Stimulated activated CD4-positive, alpha-beta T cell treated with anti-CD3 and anti-CD28 coated beads, Interleukin-15, amount 100 ng/mL, for 24 hours (primary cell): ENCODE data around the gene CXCR3.
"Not testable (repeated sequence)": the region's sequence is repeated elsewhere in the genome, so short reads cannot be mapped to it uniquely, and the experiment has no call there.

Source experiments
- DNase-seq: peaks from one replicate; pipeline ENCODE4 v3.0.0-alpha.2; 2020

The CXCR3 gene

DNA sequence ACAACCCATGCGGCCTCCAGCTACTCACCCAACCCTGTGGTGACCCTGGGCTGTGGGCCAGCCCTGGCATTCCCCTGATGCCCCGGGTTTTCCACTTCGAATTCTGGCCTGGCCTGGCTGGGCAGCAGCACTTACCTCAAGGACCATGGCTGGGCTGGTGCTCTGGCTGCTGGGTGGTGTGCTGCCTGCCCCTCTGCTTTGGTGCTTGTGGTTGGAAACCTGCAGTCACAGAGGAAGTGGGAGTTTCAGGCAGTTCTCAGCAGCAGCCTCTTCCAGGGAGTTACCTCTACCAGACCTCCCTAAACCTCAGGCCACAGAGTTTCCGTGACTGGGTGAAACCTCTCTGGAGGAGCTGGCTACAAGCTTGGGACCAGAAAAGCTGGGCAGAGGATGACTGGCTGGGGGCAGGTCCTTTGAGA lies at the start of gene CXCR3:
Gene CXCR3, minus strand, starts transcription at position 209 of the 419 bp plus-strand sequence. Its CDS starts 62 bp downstream, at position 147.
- peak; percentile 84 for DNase-seq

GRCh38 chrX:71667328-71668247 lies 49.3 kb upstream of the CXCR3 start, which contains the start of gene LOC101059915:
Gene LOC101059915, plus strand, starts transcription at chrX:71667546.
- DNase-seq = no peak

GRCh38 chrX:71666240-71667223 lies 48.2 kb upstream of the CXCR3 start:
- DNase-seq = no peak

- DNase-seq = no peak
These were observed 47.4 kb upstream of the CXCR3 start for GRCh38 chrX:71665747-71666146.

GRCh38 chrX:71664889-71665491 lies 46.7 kb upstream of the CXCR3 start:
- no peak for DNase-seq

DNA sequence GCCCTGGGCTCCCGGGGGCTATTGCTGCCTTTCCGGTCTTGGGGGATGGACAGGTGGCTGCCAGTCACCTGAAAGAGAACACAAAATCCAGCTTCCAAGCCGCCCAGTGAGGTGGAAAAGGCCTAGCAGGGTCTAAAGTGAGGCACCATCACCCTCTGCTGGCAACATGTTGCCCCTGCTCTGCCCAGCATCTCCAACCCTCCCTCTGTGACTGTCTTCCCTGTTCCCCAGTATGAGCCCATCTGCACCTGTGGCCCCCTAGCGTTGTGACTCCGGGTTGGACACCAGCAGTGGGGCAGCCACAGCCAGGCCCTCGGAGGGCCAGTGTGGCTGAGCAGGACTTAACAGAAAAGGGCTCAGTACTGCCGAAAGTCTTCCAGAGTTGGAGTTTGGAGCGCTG lies 45.9 kb upstream of the CXCR3 start:
- peak; percentile 30 for DNase-seq

GRCh38 chrX:71663238-71663637 lies 44.9 kb upstream of the CXCR3 start:
- DNase-seq = peak; percentile 76

- DNase-seq = not testable (repeated sequence)
These were observed 44.3 kb upstream of the CXCR3 start for GRCh38 chrX:71662654-71663053.

DNA sequence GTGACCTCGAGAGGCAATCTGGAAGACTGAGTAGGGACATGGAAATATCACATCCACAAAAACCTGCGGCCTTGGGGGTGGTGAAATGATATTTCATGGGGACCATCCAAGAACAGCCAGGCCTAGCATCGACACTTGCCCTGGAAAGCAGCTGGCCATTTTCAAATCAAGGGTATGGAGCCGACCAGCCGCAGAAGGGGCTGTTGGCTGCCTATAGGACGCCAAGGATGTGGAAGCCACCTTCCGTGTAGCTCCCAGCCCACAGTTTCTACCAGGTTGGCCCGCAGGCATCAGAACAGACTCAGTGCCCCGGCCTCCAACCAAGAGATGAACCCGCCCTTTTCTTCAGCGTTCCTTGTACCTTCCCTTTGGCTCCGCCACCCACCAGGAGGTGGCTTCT lies 43.6 kb upstream of the CXCR3 start:
- DNase-seq = no peak

DNA sequence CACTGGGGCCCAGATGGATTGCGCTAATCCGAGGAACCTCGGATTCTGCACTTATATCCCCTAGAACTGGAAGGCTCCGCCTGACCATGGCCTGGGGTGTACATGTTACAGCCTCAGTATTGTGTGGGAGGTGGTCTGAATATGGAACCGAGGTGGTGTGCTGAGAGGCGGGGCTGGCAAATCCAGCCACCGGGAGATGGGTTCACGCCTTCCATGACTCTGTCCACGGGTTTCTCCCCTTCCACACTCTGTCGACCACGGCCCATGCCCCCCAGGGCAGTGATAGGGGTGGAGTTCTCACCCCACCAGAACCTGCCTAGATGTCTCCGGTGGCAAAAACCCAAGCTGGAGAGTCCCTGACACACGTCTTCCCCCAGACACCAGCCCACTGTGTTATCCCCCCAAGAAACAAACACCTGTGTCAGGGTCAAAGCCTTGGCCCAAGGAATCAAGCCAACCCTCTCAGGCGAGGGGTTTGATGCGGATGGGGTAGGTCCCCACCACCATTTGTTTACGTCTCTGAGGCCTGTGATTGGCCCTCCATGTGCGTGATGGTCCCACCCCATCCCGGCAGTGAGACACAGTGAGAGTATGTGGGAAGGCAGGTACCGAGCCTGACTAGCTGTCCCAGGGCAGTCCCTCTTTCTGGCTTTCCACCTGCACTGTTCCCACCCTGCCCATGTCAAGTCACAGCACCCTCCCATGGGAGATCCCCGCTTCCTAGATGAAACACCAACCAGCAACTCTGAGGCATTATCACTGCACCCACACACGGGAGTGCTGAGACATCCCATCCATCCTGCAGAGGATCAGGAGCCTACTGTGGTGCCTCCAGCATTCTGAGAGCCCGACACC lies 42.5 kb upstream of the CXCR3 start:
- no peak for DNase-seq

DNA sequence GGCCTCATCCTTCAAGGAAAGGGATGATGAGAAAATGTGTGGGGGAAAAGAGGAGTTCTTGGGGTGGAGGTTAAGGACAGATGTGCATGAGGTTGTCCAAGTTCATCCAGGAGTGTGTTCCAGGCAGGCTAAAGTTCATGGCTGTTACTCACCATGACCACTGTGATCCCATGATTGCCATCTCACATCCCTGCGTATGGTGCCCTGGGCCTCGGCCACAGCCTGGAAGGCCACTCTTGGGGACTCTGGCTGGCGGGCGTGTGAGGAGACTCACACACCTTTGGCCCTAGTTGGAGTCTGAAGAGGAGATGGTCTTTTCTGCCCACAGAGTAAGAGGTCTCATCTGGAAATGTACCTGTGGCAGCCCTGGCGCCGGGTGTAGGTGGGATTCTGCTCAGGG lies 41.6 kb upstream of the CXCR3 start:
- no peak for DNase-seq

- no peak for DNase-seq
These were observed 41.0 kb upstream of the CXCR3 start for GRCh38 chrX:71659342-71659741.

DNA sequence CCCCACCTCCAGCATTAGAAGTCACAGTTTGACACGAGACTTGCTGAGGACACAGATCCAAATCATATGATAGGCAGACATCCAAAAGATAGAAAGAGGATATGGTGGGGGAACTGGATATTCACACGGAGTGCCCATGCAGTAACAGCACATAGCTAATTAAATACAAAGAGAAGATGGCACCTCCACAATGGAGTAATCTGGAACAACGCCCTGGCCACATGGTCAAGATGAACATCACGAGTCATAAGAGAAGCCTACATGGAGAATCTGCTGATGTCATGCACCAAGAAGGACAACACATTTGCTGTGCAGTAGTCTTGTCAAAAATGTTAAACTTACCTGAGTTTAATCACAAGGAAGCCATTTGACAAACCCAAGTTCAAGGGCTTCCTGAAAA lies 39.0 kb upstream of the CXCR3 start:
- DNase-seq = no peak

DNA sequence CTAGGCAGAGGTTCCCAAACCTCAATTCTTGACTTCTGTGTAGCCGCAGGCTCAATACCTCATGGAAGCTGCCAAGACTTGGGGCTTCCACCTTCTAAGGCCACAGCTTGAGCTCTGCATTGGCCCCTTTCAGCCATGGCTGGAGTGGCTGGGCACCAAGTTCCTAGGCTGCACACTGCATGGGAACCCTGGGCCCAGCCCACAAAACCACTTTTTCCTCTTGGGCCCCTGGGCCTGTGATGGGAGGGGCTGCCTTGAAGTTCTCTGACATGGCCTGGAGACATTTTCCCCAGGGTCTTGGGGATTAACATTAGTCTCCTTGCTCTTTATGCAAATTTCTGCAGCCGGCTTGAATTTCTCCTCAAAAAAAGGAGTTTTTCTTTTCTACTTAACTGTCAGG lies 35.0 kb upstream of the CXCR3 start:
- DNase-seq = no peak

DNA sequence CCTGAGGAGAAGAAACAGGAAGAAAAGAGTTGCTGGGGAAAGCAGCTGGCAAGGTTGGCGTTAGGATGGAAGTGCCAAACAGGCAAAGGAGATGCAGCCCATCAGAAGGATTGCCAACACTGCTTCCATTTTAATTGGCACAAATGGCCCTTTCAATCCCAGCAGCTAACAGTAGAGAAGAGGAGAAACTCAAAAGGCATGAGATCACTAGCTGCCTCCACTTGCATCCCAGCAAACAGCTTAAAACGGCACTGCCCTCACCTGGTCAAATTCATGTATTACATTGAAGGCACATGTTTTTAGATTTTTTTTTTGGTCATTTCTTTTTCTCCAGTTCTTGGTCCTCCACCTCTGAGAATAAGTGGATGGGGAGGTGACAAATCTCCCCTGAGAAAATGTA lies 34.1 kb upstream of the CXCR3 start:
- peak; percentile 68 for DNase-seq

DNA sequence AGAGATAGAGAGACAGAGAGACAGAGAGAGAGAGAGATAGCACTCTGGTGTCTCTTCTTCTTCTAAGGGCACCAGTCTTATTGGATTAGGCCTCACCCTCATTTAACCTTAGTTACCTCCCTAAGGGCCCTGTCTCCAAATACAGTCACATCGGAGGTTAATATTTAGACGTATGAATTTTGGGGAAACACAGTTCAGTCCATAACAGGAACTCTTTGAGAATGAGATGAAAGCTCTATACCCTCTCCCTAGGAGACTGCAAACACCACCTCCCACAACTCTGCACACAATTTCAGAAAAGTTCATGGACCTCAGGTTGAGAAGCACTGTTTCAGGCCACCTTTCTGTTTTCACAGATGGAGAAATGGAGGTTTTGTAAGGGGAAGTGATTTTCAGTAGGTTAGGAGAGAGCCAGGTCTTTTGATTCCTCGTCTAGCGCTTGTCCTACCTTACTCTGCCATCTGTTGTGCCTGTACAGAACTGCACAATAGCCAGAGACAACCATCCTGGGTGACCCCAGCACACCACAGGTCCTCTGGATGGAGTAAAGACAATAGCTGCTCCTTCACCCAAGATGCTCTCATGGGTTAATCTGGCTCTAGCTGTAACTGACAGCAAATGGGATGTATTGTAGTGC lies 32.1 kb upstream of the CXCR3 start:
- peak; percentile 28 for DNase-seq

DNA sequence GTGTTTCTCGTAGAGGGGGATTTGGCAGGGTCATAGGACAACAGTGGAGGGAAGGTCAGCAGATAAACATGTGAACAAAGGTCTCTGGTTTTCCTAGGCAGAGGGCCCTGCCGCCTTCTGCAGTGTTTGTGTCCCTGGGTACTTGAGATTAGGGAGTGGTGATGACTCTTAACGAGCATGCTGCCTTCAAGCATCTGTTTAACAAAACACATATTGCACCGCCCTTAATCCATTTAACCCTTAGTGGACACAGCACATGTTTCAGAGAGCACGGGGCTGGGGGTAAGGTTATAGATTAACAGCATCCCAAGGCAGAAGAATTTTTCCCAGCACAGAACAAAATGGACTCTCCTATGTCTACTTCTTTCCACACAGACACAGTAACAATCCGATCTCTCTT lies 26.1 kb upstream of the CXCR3 start:
- DNase-seq = not testable (repeated sequence)

- DNase-seq = no peak
These were observed 21.7 kb upstream of the CXCR3 start for GRCh38 chrX:71640002-71640401.

DNA sequence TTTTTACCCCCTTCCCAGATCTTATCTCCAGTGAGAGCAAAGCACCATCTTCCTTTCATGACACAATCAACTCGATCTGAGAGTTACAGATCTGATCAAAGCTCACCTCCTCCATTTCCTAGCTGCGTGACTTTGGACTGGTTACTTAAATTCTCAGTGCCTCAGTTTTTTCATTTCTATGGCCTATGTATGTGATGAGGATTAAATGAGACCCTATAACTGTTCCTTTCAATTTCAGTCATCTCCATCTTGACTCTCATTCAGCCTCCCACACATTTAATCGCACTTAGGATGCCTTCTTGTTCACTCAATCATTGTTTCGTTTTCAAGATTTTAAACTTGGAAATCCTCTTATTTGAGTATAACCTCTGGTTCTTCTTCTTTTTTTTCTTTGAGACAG lies 20.1 kb upstream of the CXCR3 start:
- no peak for DNase-seq

DNA sequence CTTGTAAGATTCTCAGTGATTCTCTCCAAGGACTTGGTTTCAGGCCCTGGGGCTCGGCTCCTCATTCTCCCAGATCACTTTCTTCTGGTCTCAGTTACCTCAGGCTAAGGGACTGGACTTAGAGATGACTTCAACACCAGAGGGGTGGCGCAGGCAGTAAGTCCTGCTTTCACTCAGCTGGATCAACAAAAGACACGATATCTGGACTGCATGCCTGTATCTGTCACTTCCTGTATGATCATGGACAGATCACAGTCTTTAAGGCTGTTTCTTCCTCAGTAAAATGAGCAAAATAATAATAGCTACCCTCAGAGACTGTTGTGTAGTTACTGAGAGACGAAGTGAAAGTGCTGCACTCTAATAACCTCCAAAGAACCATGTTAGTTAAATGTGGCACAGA lies 19.5 kb upstream of the CXCR3 start:
- no peak for DNase-seq

- DNase-seq = no peak
These were observed 18.9 kb upstream of the CXCR3 start for GRCh38 chrX:71637253-71637618.
